ENCODE measurements around the gene RGMA.
A peak's percentile ranks its signal among the peaks of the same experiment; 100 is the strongest.
"Not testable (repeated sequence)": the region's sequence is repeated elsewhere in the genome, so short reads cannot be mapped to it uniquely, and the experiment has no call there.

Gene RGMA

DNA sequence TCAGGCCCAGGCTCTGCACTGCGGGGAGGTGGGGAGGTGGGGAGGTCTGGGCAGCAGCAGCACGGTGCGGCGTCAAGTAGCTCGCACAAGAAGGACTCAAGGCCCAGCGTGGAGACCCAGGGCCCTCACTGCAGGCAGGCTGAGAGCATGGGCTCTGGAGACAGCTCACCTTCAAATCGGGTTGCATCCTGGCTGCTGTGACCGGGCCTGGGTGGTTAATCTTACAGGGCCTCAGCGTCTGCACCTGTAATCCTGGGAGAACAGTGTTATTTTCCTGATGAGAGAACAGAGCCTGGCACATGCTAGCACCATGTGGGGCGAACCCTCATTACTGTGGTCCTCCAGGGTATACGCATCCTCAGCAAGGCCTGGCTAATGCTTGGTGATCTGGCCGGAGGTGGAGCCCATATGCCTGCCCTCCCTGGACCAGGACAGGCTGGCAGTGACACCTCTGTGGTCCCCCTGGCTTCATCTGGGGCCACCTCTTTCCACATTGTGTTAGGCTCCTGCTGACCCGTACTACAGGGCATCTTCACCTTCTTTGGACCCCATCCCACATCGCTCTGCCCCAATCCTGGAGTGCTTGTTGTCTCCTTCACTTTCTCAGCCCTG is 55.5 kb downstream of the RGMA start:
- no peak for DNase-seq (ENCODE audit: extremely low read depth, insufficient read length)
- TF ChIP-seq, protein P1, sequence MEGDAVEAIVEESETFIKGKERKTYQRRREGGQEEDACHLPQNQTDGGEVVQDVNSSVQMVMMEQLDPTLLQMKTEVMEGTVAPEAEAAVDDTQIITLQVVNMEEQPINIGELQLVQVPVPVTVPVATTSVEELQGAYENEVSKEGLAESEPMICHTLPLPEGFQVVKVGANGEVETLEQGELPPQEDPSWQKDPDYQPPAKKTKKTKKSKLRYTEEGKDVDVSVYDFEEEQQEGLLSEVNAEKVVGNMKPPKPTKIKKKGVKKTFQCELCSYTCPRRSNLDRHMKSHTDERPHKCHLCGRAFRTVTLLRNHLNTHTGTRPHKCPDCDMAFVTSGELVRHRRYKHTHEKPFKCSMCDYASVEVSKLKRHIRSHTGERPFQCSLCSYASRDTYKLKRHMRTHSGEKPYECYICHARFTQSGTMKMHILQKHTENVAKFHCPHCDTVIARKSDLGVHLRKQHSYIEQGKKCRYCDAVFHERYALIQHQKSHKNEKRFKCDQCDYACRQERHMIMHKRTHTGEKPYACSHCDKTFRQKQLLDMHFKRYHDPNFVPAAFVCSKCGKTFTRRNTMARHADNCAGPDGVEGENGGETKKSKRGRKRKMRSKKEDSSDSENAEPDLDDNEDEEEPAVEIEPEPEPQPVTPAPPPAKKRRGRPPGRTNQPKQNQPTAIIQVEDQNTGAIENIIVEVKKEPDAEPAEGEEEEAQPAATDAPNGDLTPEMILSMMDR (IDR thresholded peaks at IDR 0.05; ENCODE audit: insufficient read depth, low read length, poor library complexity, severe bottlenecking), result no peak
- Histone ChIP-seq H3K27me3 (replicated peaks; ENCODE audit: control insufficient read depth, insufficient read depth, low read length) (no peaks in the 10 kb centered on the region), H3K4me3 (replicated peaks; ENCODE audit: low read depth, low read length) (no peak overlapping the region), H3K36me3 (ENCODE audit: control insufficient read depth, insufficient read depth, low read length) (no peaks in the 10 kb centered on the region; the same call in 1 of the 2 replicates)

DNA sequence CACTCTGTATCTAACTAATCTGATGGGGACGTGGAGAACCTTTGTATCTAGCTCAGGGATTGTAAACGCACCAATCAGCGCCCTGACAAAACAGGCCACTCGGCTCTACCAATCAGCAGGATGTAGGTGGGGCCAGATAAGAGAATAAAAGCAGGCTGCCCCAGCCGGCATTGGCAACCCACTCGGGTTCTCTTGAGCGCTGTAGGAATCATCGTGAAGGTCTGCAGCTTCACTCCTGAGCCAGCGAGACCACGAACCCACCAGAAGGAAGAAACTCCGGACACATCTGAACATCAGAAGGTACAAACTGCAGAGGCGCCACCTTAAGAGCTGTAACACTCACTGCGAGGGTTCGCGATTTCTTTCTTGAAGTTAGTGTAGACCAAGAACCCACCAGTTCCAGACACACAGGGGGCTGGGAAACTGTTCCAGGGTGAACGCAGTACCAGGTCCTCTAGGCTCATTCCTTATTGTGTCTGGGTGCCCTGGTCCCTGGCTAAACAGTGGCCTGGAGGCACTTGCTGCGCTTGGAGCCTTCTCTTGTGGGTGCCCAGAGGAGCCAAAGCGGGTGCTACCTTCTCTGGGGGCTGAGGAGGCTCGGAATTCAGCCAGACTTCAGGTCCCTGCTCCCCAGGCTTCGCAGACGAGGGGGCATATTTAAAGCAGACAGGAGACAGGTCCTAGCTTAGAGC is 56.4 kb downstream of the RGMA start:
- not testable (repeated sequence) for H3K27me3 ChIP-seq (replicated peaks; ENCODE audit: control insufficient read depth, insufficient read depth, low read length); H3K4me3 ChIP-seq (replicated peaks; ENCODE audit: low read depth, low read length); H3K36me3 ChIP-seq (ENCODE audit: control insufficient read depth, insufficient read depth, low read length); DNase-seq (ENCODE audit: extremely low read depth, insufficient read length)

DNA sequence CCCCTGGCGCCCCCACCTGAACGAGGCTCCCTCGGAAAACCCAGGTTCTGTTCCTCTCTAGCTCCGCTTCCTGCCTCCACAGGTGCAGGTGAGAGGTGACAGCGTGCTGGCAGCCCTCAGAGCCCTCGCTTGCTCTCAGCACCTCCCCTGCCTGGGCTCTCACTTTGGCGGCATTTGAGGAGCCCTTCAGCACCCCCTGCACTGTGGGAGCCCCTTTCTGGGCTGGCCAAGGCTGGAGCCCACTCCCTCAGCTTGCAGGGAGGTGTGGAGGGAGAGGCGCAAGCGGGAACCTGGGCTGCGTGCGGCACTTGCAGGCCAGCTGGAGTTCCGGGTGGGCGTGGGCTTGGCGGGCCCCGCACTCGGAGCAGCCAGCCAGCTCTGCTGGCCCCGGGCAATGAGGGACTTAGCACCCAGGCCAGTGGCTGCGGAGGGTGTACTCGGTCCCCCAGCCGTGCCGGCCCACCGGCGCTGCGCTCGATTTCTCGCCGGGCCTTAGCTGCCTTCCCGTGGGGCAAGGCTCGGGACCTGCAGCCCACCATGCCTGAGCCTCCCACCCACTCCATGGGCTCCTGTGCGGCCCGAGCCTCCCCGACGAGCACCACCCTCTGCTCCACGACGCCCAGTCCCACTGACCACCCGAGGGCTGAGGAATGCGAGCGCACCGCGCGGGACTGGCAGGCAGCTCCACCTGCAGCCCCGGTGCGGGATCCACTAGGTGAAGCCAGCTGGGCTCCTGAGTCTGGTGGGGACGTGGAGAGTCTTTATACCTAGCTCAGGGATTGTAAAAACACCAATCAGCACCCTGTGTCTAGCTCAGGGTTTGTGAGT is 57.2 kb downstream of the RGMA start:
- not testable (repeated sequence) for H3K36me3 ChIP-seq (ENCODE audit: control insufficient read depth, insufficient read depth, low read length); H3K4me3 ChIP-seq (replicated peaks; ENCODE audit: low read depth, low read length); H3K27me3 ChIP-seq (replicated peaks; ENCODE audit: control insufficient read depth, insufficient read depth, low read length); DNase-seq (ENCODE audit: extremely low read depth, insufficient read length)

DNA sequence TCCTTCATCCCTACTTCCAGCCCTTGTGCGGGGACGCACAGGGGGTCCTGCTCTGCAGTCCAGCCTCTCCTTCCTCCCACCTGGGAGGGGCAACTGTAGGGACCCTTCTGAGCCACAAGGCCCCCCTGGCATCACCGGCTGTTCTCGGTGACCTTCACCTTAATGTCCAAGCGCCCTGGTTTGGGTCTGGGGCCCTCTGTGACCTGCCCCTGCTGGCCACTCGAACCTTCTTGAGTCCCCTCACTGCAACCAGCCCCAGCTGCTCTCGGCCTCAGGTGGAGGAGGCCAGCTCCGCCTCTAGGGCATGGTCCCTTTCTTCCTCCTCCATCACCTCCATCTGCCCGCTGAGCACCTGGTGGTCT is 57.9 kb downstream of the RGMA start:
- DNase-seq (ENCODE audit: extremely low read depth, insufficient read length), result no peak
- Histone ChIP-seq H3K4me3 (replicated peaks; ENCODE audit: low read depth, low read length) (no peak overlapping the region), H3K36me3 (ENCODE audit: control insufficient read depth, insufficient read depth, low read length) (peaks cover 6% of the 10 kb centered on the region), H3K27me3 (replicated peaks; ENCODE audit: control insufficient read depth, insufficient read depth, low read length) (no peaks in the 10 kb centered on the region)
- TF ChIP-seq, protein P1 (IDR thresholded peaks at IDR 0.05; ENCODE audit: insufficient read depth, low read length, poor library complexity, severe bottlenecking), result no peak

DNA sequence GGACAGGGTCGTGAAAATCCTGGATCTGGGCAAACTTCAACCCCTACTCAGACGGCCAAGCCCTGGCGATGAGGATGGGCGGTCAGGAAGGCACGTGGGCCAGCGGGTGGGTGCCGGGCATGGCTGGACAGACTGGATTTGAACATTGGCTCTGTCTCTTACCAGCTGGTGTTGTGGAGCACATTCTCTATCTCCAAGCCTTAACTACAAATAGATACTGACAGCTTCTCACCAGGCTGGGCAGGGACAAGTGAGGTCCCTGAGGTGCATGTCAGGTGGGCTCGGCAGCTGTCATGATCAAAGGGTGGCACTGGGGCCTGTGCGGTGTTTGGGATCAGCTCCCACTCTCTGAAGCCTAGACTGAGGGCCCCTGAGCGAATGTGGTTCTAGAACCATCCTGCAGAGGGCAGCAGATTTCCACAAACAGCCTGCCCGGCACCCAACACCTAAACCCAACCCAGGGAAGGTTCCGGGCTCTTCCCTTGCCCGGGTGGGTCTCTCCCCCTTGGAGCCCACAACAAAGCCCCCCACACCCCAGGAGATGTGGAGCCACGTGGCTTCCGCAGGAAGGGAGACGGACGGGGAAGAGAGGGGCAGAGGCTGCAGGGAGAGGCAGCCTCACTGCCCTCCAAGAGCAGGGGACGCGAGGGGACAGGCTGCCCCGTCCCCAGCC is 58.4 kb downstream of the RGMA start:
- H3K4me3 ChIP-seq (replicated peaks; ENCODE audit: low read depth, low read length), result no peak overlapping the region
- no peaks in the 10 kb centered on the region for H3K27me3 ChIP-seq (replicated peaks; ENCODE audit: control insufficient read depth, insufficient read depth, low read length)
- DNase-seq (ENCODE audit: extremely low read depth, insufficient read length), result no peak
- TF ChIP-seq, protein P1 (IDR thresholded peaks at IDR 0.05; ENCODE audit: insufficient read depth, low read length, poor library complexity, severe bottlenecking), result peak; percentile 87
- peaks cover 8% of the 10 kb centered on the region for H3K36me3 ChIP-seq (ENCODE audit: control insufficient read depth, insufficient read depth, low read length)

DNA sequence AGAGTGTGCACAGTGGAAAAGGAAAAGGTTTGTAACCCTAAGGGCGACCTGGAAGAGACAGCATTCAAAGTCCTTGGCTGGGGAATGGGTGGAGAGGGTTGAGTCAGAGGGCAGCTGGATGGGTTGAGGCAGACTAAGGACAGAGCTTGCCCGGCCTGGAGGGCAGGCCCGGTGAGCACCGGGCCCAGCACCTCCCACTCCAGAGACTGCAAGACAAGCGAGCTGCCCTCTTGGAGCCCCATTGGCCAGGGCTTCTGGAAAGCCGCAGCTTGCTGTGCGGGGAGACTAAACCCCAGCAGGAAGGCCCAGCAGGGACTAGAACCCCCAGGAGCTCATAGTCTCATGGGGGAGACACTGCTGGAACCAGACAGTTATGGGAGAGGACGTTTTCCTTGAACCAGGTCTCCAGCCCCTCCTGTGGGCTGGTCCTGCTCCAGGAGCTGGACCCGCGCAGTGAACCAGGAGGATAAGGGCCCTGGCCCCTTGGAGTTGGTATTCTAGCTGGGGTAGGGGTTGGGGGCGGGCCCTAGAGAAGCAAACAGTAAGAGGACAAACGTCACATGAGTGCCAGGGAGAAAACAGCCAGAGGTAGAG is 59.1 kb downstream of the RGMA start:
- Histone ChIP-seq H3K4me3 (replicated peaks; ENCODE audit: low read depth, low read length) (no peak overlapping the region), H3K27me3 (replicated peaks; ENCODE audit: control insufficient read depth, insufficient read depth, low read length) (no peaks in the 10 kb centered on the region), H3K36me3 (ENCODE audit: control insufficient read depth, insufficient read depth, low read length) (peaks cover 14% of the 10 kb centered on the region)
- DNase-seq (ENCODE audit: extremely low read depth, insufficient read length), result no peak
- TF ChIP-seq, protein P1 (IDR thresholded peaks at IDR 0.05; ENCODE audit: insufficient read depth, low read length, poor library complexity, severe bottlenecking), result no peak
